LoVo (cell line): Measurements from ENCODE around the gene PIBF1.

Experiments used
- DNase-seq: peaks from one replicate; pipeline ENCODE4 v3.0.0-alpha.2; 2016; ENCODE audit warnings: low spot score

Gene PIBF1

DNA sequence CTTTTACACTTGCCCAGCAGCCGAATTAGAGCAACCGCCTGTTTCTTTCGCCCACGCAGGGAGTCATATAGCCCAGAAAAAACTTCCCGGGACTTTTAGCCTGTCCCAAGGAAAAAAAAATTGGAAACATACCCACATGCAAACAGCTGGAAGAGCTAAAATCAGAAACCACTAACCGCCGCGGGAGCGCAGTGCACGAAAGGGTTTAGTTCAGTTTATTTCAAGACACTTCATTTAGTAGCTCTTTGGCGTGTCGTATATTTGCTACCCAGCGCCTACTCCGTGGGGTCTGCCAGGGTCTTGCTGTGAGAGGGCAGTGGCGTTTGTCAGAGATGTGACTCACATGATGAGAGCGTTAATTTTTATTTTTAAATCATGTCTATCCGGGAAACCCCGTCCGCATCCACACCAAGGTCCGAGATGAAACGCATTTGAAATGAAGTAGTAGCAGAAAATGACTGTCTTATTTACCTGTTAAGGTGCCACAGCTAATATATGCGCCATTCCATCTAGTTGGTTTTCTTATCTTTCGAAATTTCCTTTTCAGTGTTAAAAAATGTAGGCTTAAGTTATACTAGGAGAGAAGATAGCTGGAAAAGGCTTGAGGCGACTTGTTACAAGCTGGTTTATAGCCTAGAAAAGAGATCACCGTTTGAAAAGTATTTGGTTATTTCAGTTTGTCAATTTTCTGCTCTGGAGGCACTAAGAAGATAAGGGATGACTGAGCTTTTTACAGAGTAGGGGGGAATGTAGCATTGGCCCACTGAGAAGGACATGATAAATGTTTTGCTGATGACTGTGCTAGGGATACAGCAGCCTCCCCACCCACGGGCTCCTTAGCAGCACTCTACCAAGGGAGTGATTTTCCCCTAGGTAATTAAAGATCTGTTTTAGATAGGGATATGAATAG, 278.6 kb downstream of the PIBF1 start:
- DNase-seq, result peak; percentile 64

- DNase-seq, result no peak
These were observed 279.5 kb downstream of the PIBF1 start for GRCh38 chr13:73061473-73061872.

DNA sequence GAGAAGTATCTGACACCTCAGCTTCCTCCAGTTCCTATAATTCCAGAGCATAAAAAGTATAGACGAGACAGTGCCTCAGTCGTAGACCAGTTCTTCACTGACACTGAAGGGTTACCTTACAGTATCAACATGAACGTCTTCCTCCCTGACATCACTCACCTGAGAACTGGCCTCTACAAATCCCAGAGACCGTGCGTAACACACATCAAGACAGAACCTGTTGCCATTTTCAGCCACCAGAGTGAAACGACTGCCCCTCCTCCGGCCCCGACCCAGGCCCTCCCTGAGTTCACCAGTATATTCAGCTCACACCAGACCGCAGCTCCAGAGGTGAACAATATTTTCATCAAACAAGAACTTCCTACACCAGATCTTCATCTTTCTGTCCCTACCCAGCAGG, 279.9 kb downstream of the PIBF1 start:
- DNase-seq, result no peak

DNA sequence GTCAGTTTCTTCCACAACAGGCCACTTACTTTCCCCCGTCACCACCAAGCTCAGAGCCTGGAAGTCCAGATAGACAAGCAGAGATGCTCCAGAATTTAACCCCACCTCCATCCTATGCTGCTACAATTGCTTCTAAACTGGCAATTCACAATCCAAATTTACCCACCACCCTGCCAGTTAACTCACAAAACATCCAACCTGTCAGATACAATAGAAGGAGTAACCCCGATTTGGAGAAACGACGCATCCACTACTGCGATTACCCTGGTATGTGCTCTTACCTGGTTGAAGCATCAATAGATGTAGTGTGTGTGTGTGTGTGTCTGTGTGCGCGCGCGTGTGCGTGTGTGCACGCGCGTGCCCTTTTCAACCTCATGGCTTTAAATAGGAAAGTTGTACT, 280.5 kb downstream of the PIBF1 start:
- no peak for DNase-seq

DNA sequence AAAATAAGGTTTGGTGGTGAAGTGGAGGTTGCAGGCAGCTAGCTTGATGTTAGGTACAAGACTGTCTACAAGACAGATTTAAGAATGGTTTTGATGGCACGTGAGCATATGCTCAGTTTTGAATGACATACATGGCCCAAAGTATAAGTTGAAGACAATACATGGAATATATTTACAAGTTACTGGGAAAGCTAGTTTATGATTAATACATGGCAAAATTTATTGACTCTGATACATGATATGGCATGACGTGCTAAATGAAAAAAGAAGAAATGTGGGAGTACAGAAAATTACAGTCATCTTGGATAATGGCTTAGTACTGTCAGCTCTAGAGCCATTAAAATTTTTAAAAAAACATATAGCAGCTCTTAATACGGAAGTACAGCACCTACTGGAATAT, 281.2 kb downstream of the PIBF1 start:
- DNase-seq, result no peak

GRCh38 chr13:73065036-73065435, 283.1 kb downstream of the PIBF1 start:
- DNase-seq, result no peak

GRCh38 chr13:73065665-73066340, 283.9 kb downstream of the PIBF1 start:
- DNase-seq, result no peak
